ENCODE data around the gene LAYN.

DNA sequence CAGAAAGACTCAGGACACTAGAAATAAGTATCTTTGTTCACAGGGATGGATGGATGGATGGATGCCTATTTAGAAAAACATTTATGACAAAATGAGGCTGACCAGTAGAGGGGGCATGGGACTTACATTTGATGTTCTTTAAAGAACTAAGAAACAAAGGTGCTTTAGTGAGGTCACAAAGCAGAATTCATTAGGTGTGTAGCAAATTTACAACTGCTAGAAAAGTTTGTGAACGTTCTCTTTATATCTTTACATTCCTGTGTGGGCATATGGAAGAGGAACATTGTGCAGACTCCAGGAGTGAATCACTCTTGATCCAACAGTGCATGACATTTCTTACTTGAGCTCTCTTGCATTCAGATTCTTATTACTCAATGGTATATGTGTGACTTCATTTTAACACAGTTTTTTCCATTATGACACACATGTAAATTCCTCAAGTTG lies 45.9 kb downstream of the LAYN start:
- TF ChIP-seq EZH2 (IDR thresholded peaks at IDR 0.05; ENCODE audit: insufficient read depth, poor library complexity, severe bottlenecking) (no peak), EZH2phosphoT487 (IDR thresholded peaks at IDR 0.05; ENCODE audit: insufficient read depth, low read depth) (no peak)
